ENCODE data around the gene SPINT1. TPM values are rescaled to one million over a fixed set of nuclear protein-coding genes. Genes with fewer than 3 reads are reported as not detected.

SPINT1 gene
- total RNA-seq, 2 donors from 2014 or later: 6.5 to 13.0 TPM

- DNase-seq (ENCODE audit: low spot score): no peak
- Histone ChIP-seq H3K4me3 (no peak overlapping the region), H3K9me3 (no peaks in the 10 kb centered on the region), H3K4me1 (peaks cover 0 to 9% of the 10 kb centered on the region in 2 donors), H3K36me3 (peaks cover 28% of the 10 kb centered on the region), H3K27ac (no peak overlapping the region), H3K27me3 (no peaks in the 10 kb centered on the region)
- TF ChIP-seq CTCF (IDR thresholded peaks at IDR 0.05): no peak
Observed at GRCh38 chr15:40812721-40813425, 31.0 kb upstream of the SPINT1 start.

GRCh38 chr15:40815042-40815698, 28.7 kb upstream of the SPINT1 start:
- H3K4me1 ChIP-seq: no peaks in the 10 kb centered on the region
- DNase-seq (ENCODE audit: low spot score): no peak
- no peaks in the 10 kb centered on the region for H3K27me3 ChIP-seq
- H3K36me3 ChIP-seq: peaks cover 28% of the 10 kb centered on the region
- H3K27ac ChIP-seq: no peak overlapping the region
- no peaks in the 10 kb centered on the region for H3K9me3 ChIP-seq
- H3K4me3 ChIP-seq: no peak overlapping the region
- TF ChIP-seq CTCF (IDR thresholded peaks at IDR 0.05): no peak

GRCh38 chr15:40819048-40819447, 24.8 kb upstream of the SPINT1 start:
- Histone ChIP-seq H3K36me3 (peaks cover 9% of the 10 kb centered on the region), H3K4me3 (no peak overlapping the region), H3K9me3 (no peaks in the 10 kb centered on the region), H3K4me1 (no peaks in the 10 kb centered on the region), H3K27ac (no peak overlapping the region), H3K27me3 (no peaks in the 10 kb centered on the region)
- no peak for DNase-seq (ENCODE audit: low spot score)
- TF ChIP-seq CTCF (IDR thresholded peaks at IDR 0.05): no peak

GRCh38 chr15:40821195-40821594, 22.7 kb upstream of the SPINT1 start:
- H3K27ac ChIP-seq: no peak overlapping the region
- no peaks in the 10 kb centered on the region for H3K9me3 ChIP-seq
- no peak for DNase-seq (ENCODE audit: low spot score)
- no peaks in the 10 kb centered on the region for H3K4me1 ChIP-seq
- H3K36me3 ChIP-seq: no peaks in the 10 kb centered on the region
- H3K27me3 ChIP-seq: no peaks in the 10 kb centered on the region
- TF ChIP-seq CTCF (IDR thresholded peaks at IDR 0.05): no peak
- no peak overlapping the region for H3K4me3 ChIP-seq

GRCh38 chr15:40823572-40824343, 20.1 kb upstream of the SPINT1 start:
- Histone ChIP-seq H3K27ac (no peak overlapping the region), H3K9me3 (no peaks in the 10 kb centered on the region), H3K36me3 (no peaks in the 10 kb centered on the region), H3K4me3 (no peak overlapping the region), H3K27me3 (no peaks in the 10 kb centered on the region), H3K4me1 (no peaks in the 10 kb centered on the region)
- TF ChIP-seq CTCF (IDR thresholded peaks at IDR 0.05): no peak
- DNase-seq (ENCODE audit: low spot score): no peak

Data from right atrium auricular region (tissue), 2 donors.